HepG2 (cell line): ENCODE results near the gene CD19. TPM values are rescaled to one million over a fixed set of nuclear protein-coding genes. Genes with fewer than 3 reads are reported as not detected.

Source experiments
- ATF1 ChIP-seq: IDR thresholded peaks from 2 replicates; pipeline ENCODE4 v1.6.1; 2016; ENCODE audit warnings: mild to moderate bottlenecking, control low read depth
- ATF5 ChIP-seq: sonication (generic); formaldehyde crosslinking; IDR thresholded peaks from 2 replicates; pipeline ENCODE4 v1.4.0; 2020; ENCODE audit warnings: mild to moderate bottlenecking, low read depth, missing genetic modification reagents
- FOXC1 ChIP-seq: sonication (generic); formaldehyde crosslinking; IDR thresholded peaks from 2 replicates; pipeline ENCODE4 v1.8.0; 2022; ENCODE audit warnings: mild to moderate bottlenecking, missing genetic modification reagents, borderline replicate concordance
- HOMEZ ChIP-seq: IDR thresholded peaks from 2 replicates; pipeline ENCODE4 v1.6.1; 2016; ENCODE audit warnings: low read depth
- KDM5A ChIP-seq: fragments of 200-600 bp; sonication (generic); IDR thresholded peaks from 2 replicates; pipeline ENCODE4 v1.7.0; 2018; ENCODE audit warnings: antibody characterized with exemption, mild to moderate bottlenecking, low read length, borderline replicate concordance
- KLF16 ChIP-seq, 2 experiments: sonication (generic) in 1 of 2; formaldehyde crosslinking in 1 of 2; IDR thresholded peaks; 2 replicates each; pipeline versions ENCODE4 v1.6.1 to v1.8.0; 2016 to 2023; ENCODE audit warnings: missing genetic modification reagents in 2 of 2, missing compliant biosample characterization in 1 of 2
- MAFK ChIP-seq, 2 experiments: IDR thresholded peaks in 1 of 2; conservative IDR thresholded peaks in 1 of 2; 2 replicates each; pipeline ENCODE4 v1.6.1; 2011; ENCODE audit warnings: improper control_type of control experiment in 2 of 2, low read length in 2 of 2
- NFE2L1 ChIP-seq: sonication (generic); formaldehyde crosslinking; IDR thresholded peaks from 2 replicates; pipeline ENCODE4 v1.4.0; 2020; ENCODE audit warnings: missing genetic modification reagents, mild to moderate bottlenecking, borderline replicate concordance
- REL ChIP-seq: sonication (generic); formaldehyde crosslinking; conservative IDR thresholded peaks from 2 replicates; pipeline ENCODE4 v1.8.0; 2022; ENCODE audit warnings: mild to moderate bottlenecking, missing genetic modification reagents, moderate library complexity
- RFXAP ChIP-seq: sonication (generic); formaldehyde crosslinking; IDR thresholded peaks from 2 replicates; pipeline ENCODE4 v1.4.0; 2020; ENCODE audit warnings: missing genetic modification reagents, borderline replicate concordance
- SAP130 ChIP-seq: IDR thresholded peaks from 2 replicates; pipeline ENCODE4 v1.6.1; 2016; ENCODE audit warnings: low read depth
- SRY ChIP-seq: sonication (generic); formaldehyde crosslinking; IDR thresholded peaks from 2 replicates; pipeline ENCODE4 v1.8.0; 2022; ENCODE audit warnings: mild to moderate bottlenecking, missing genetic modification reagents
- U2AF2 ChIP-seq: fragments of 200-400 bp; formaldehyde crosslinking; IDR thresholded peaks from 2 replicates; pipeline ENCODE4 v1.6.1; 2017; ENCODE audit warnings: low read depth, mild to moderate bottlenecking, low read length
- ZC3H13 ChIP-seq: sonication (generic); formaldehyde crosslinking; IDR thresholded peaks from 2 replicates; pipeline ENCODE4 v1.8.1; 2023; ENCODE audit warnings: mild to moderate bottlenecking, missing genetic modification reagents, moderate library complexity
- ZKSCAN1 ChIP-seq: fragments of 150-350 bp; IDR thresholded peaks from 2 replicates; pipeline ENCODE4 v1.6.1; 2014; ENCODE audit warnings: low read length
- ZNF383 ChIP-seq: sonication (generic); formaldehyde crosslinking; IDR thresholded peaks from 2 replicates; pipeline ENCODE4 v1.4.0; 2020; ENCODE audit warnings: missing genetic modification reagents, mild to moderate bottlenecking, borderline replicate concordance
- ZNF451 ChIP-seq: sonication (generic); formaldehyde crosslinking; IDR thresholded peaks from 2 replicates; pipeline ENCODE4 v1.5.0; 2020; ENCODE audit warnings: mild to moderate bottlenecking, missing genetic modification reagents
- ZNF616 ChIP-seq: sonication (generic); formaldehyde crosslinking; IDR thresholded peaks from 2 replicates; pipeline ENCODE4 v1.5.0; 2020; ENCODE audit warnings: low read depth, mild to moderate bottlenecking, missing genetic modification reagents
- ZNF776 ChIP-seq: sonication (generic); formaldehyde crosslinking; IDR thresholded peaks from 2 replicates; pipeline ENCODE4 v1.4.0; 2020; ENCODE audit warnings: mild to moderate bottlenecking, missing genetic modification reagents
- polyA plus RNA-seq, 8 experiments: library from polyadenylated mRNA; depleted of rRNA in 3 of 8; stranded (reverse) in 7 of 8; unstranded in 1 of 8; fragments of >200 nt; fragmentation: Illumina TruSeq in 4 of 8; extraction: Trizol in 4 of 8; gene quantifications; 2 replicates each; pipeline versions ENCODE4 v1.2.1 to v1.2.3, GENCODE V29; 2011 to 2016; ENCODE audit warnings: low read depth in 4 of 8, missing spikeins in 1 of 8, mixed read lengths in 1 of 8; ENCODE audit not compliant: insufficient read depth in 1 of 8
- total RNA-seq, 5 experiments: library from RNA; depleted of rRNA; stranded (reverse); fragments of >200 nt; fragmentation: Illumina TruSeq; extraction: Trizol; gene quantifications; 2 replicates each; pipeline ENCODE4 v1.2.3, GENCODE V29; 2016; ENCODE audit warnings: low read depth in 1 of 5
- TF ChIP-seq, protein P1 (sequence below): sonication (generic); formaldehyde crosslinking; IDR thresholded peaks from 2 replicates; pipeline ENCODE4 v1.4.0; 2020; ENCODE audit warnings: mild to moderate bottlenecking, missing genetic modification reagents
- TF ChIP-seq, protein P2 (sequence below): sonication (generic); formaldehyde crosslinking; IDR thresholded peaks from 2 replicates; pipeline ENCODE4 v1.9.0; 2021; ENCODE audit warnings: missing genetic modification reagents, borderline replicate concordance
- TF ChIP-seq, protein P3 (sequence below), 2 experiments: fragments of 450-650 bp in 1 of 2; sonication (generic) in 1 of 2; formaldehyde crosslinking; IDR thresholded peaks; 2 replicates each; pipeline versions ENCODE4 v1.5.0 to v1.8.0; 2020 to 2022; ENCODE audit warnings: mild to moderate bottlenecking in 1 of 2, missing genetic modification reagents in 1 of 2

CD19 gene
- total and polyA plus RNA-seq, 2 of the 13 experiments (the other 11 are each of a cell fraction or from before 2014, with no cell fraction given) = 0.55 to 1.1 TPM

- TF ChIP-seq, protein P1, sequence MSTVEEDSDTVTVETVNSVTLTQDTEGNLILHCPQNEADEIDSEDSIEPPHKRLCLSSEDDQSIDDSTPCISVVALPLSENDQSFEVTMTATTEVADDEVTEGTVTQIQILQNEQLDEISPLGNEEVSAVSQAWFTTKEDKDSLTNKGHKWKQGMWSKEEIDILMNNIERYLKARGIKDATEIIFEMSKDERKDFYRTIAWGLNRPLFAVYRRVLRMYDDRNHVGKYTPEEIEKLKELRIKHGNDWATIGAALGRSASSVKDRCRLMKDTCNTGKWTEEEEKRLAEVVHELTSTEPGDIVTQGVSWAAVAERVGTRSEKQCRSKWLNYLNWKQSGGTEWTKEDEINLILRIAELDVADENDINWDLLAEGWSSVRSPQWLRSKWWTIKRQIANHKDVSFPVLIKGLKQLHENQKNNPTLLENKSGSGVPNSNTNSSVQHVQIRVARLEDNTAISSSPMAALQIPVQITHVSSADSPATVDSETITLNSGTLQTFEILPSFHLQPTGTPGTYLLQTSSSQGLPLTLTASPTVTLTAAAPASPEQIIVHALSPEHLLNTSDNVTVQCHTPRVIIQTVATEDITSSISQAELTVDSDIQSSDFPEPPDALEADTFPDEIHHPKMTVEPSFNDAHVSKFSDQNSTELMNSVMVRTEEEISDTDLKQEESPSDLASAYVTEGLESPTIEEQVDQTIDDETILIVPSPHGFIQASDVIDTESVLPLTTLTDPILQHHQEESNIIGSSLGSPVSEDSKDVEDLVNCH (CRISPR knock-in tag) = no peak
- TF ChIP-seq ZNF451 (CRISPR knock-in tag) = no peak
- TF ChIP-seq, protein P2, sequence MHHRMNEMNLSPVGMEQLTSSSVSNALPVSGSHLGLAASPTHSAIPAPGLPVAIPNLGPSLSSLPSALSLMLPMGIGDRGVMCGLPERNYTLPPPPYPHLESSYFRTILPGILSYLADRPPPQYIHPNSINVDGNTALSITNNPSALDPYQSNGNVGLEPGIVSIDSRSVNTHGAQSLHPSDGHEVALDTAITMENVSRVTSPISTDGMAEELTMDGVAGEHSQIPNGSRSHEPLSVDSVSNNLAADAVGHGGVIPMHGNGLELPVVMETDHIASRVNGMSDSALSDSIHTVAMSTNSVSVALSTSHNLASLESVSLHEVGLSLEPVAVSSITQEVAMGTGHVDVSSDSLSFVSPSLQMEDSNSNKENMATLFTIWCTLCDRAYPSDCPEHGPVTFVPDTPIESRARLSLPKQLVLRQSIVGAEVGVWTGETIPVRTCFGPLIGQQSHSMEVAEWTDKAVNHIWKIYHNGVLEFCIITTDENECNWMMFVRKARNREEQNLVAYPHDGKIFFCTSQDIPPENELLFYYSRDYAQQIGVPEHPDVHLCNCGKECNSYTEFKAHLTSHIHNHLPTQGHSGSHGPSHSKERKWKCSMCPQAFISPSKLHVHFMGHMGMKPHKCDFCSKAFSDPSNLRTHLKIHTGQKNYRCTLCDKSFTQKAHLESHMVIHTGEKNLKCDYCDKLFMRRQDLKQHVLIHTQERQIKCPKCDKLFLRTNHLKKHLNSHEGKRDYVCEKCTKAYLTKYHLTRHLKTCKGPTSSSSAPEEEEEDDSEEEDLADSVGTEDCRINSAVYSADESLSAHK = no peak
- TF ChIP-seq, protein P3, sequence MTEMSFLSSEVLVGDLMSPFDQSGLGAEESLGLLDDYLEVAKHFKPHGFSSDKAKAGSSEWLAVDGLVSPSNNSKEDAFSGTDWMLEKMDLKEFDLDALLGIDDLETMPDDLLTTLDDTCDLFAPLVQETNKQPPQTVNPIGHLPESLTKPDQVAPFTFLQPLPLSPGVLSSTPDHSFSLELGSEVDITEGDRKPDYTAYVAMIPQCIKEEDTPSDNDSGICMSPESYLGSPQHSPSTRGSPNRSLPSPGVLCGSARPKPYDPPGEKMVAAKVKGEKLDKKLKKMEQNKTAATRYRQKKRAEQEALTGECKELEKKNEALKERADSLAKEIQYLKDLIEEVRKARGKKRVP (CRISPR knock-in tag; IDR thresholded peaks at IDR 0.05) = no peak
- TF ChIP-seq ATF1 (CRISPR knock-in tag) = no peak
- TF ChIP-seq SAP130 (CRISPR knock-in tag) = peak; percentile 79
- no peak; the same call in 1 of the 2 replicates for TF ChIP-seq HOMEZ (CRISPR knock-in tag)
- TF ChIP-seq REL (CRISPR knock-in tag) = no peak
- TF ChIP-seq U2AF2 = no peak
- TF ChIP-seq ZC3H13 (CRISPR knock-in tag) = no peak; the same call in 1 of the 2 replicates
- TF ChIP-seq SRY = no peak
- no peak for TF ChIP-seq ATF5 (CRISPR knock-in tag)
- no peak for TF ChIP-seq FOXC1
- TF ChIP-seq RFXAP (CRISPR knock-in tag) = 0 out of 2 replicates have a peak, but pooled peaks have one; percentile 50
- no peak for TF ChIP-seq ZNF383
- TF ChIP-seq MAFK (conservative IDR thresholded peaks at IDR 0.05 in 1 of 2, IDR thresholded peaks at IDR 0.05 in 1 of 2; ENCODE audit: low read length in 2 of 2) = no peak
- no peak for TF ChIP-seq NFE2L1
- TF ChIP-seq ZNF616 = no peak
- TF ChIP-seq KLF16 (CRISPR knock-in tag; IDR thresholded peaks at IDR 0.05) = no peak; a peak in 1 of 4 replicates
- TF ChIP-seq ZNF776 = no peak
- no peak for TF ChIP-seq ZKSCAN1
- TF ChIP-seq KDM5A = no peak
Measured at GRCh38 chr16:28923652-28924398, 7.9 kb upstream of the CD19 start (continued).
